ENCODE measurements around the gene COX7B2.

The COX7B2 gene

DNA sequence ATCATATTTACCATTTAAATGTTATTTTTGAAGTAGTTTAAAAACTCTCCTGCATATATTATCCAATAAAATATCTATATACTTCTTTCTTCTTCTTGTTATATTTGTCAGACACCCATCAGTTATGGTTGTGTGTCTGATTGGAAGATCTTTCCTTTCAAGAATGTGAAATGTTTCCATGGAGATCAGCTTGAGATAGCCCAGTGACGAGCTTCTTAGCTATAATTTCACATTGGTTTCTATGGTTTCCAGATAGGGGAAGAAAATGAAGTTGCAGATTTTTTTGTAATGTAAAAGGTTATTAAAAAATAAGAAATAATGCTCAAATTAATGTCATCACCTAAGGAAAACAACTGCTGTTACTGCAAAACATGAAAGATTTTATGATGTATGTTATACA lies 189.0 kb downstream of the COX7B2 start:
- no peak for DNase-seq (ENCODE audit: low read depth, low spot score)

GRCh38 chr4:46717950-46718349 lies 191.1 kb downstream of the COX7B2 start:
- no peak for DNase-seq (ENCODE audit: low read depth, low spot score)

- no peak for DNase-seq (ENCODE audit: low read depth, low spot score)
Observed at GRCh38 chr4:46715468-46715867, 193.6 kb downstream of the COX7B2 start.

- DNase-seq (ENCODE audit: low read depth, low spot score), result no peak
Observed at GRCh38 chr4:46698891-46699290, 210.2 kb downstream of the COX7B2 start.

Measured in ELF-1 (cell line).